GM12865 (cell line): ENCODE measurements around the gene PKNOX2.

ENCODE experiments used
- DNase-seq: peaks from one replicate; pipeline ENCODE4 v3.0.0; 2010; ENCODE audit warnings: low read depth
- H3K4me3 ChIP-seq: 2 replicates; pipeline ENCODE4 v1.5.1; 2011; ENCODE audit warnings: mild to moderate bottlenecking, low read depth, low read length, control low read depth
- CTCF ChIP-seq: IDR thresholded peaks from 2 replicates; pipeline ENCODE4 v1.5.1; 2011; ENCODE audit warnings: low read length, control low read depth, low read depth, inconsistent platforms; ENCODE audit not compliant: insufficient read depth; ENCODE audit errors: missing control alignments

PKNOX2 gene

GRCh38 chr11:125295931-125296330, 131.4 kb downstream of the PKNOX2 start:
- H3K4me3 ChIP-seq: no peak overlapping the region
- no peak for TF ChIP-seq CTCF
- DNase-seq: no peak

DNA sequence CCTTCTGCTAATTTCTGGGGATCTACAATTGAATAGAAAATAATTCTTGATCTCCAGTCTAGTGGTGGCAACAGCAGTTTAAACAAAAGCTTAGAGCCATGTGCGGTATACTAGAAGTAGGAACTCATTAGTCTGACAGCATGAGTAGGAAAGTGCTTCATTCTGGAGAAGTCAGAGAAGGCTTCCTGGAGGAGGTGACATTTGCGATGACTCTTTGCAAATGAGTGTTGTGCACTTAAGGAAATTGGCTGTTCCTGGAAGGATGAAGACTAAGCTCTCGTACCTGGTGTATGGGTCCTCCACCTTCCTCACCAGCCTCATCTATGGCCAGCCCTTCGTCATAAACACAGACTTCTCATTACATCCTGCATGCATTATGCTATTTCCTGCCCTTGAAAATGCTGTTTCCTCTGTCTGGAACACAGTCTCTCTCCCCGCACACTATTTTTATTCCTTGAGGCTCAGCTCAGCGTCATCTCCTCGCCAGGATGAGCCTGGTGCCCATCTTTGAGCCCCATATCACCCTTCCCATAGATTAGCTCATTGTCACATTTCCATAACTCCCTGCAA, 132.9 kb downstream of the PKNOX2 start:
- no peak overlapping the region for H3K4me3 ChIP-seq
- TF ChIP-seq CTCF: no peak
- no peak for DNase-seq

DNA sequence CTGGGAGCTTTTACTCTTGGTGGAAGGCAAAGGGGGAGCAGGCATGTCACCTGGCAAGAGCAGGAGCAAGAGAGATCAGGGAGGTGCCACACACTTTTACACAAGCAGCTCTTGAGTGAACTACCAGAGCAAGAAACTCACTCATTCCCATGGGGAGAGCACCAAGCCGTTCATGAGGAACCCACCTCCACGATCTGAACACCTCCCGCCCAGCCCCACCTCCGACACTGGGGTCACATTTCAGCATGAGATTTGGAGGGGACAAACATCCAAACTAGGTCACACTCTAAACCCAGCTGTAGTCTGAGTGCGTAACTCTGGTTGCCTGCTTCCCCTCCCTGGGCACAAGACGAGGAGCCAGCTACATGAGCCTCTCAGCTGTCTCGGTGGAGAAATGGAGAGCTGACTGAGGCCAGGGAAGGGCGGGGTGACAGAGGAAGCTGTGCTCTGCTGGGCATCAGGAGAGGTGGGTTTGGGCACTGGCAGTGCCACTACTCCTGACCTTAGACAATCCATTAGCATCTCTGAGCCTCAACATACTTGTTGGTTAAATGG, 134.6 kb downstream of the PKNOX2 start:
- DNase-seq: no peak
- TF ChIP-seq CTCF: no peak
- H3K4me3 ChIP-seq: no peak overlapping the region

DNA sequence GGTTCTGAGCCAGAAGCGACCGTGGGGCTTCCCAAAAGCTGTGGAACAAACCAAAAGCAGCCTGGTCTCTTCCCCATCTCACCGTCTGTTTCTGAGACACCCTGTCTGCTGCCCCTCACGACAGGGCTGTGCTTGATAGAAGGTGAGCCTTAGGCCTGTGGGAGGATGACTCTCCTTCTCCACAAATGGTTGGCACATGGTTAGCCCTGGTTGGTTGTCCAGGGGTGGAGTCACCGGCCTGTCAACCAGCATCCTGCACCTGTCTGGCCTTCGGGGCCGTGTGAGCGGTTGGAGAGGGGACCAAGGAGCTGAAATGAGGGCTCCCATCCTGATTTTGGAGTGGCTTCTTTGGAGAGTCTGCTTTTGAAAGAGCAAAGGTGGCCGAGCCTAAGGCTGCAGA, 135.3 kb downstream of the PKNOX2 start:
- DNase-seq: no peak
- no peak for TF ChIP-seq CTCF
- H3K4me3 ChIP-seq: no peak overlapping the region

- no peak overlapping the region for H3K4me3 ChIP-seq
- no peak for TF ChIP-seq CTCF
- no peak for DNase-seq
These were observed 136.3 kb downstream of the PKNOX2 start for GRCh38 chr11:125300791-125301218.

GRCh38 chr11:125301346-125301745, 136.8 kb downstream of the PKNOX2 start:
- DNase-seq: no peak
- H3K4me3 ChIP-seq: no peak overlapping the region
- TF ChIP-seq CTCF: no peak

DNA sequence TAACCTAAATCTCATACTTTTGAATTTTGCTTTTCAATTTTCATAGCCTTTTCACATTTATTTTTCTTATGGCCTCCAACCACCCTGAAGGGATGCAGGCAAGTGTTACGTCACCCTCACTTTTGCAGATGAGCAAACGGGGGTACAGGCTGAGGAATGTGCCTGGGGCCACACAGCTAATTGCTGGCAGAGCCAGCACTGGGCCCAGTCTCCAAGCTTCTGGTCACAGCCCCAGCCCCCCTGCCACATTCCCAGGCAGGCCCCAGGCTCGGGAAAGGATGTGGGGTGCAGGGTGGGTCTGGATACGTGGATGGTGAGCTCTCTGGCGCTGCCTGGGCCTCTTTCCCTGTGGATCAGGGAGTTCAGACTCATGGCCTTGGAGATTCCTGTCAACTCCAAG, 138.6 kb downstream of the PKNOX2 start:
- no peak for TF ChIP-seq CTCF
- H3K4me3 ChIP-seq: no peak overlapping the region
- no peak for DNase-seq
